Fibroblast of pulmonary artery (primary cell): Measurements from ENCODE around the gene EPHA2.
A peak's percentile ranks its signal among the peaks of the same experiment; 100 is the strongest.

Source experiments
- DNase-seq: peaks from one replicate; pipeline ENCODE4 v3.0.0-alpha.2; 2010; ENCODE audit warnings: low read depth
- H3K4me3 ChIP-seq: replicated peaks from 2 replicates; pipeline ENCODE4 v1.5.1; 2011; ENCODE audit warnings: low read depth, mild to moderate bottlenecking, control low read depth, low read length, moderate library complexity
- TF ChIP-seq, protein P1 (sequence below): IDR thresholded peaks from 2 replicates; pipeline ENCODE4 v1.5.1; 2011; ENCODE audit warnings: mild to moderate bottlenecking, control low read depth, low read length, inconsistent platforms; ENCODE audit errors: missing control alignments

EPHA2 gene

GRCh38 chr1:16158993-16159831 is 3.3 kb upstream of the EPHA2 start:
- TF ChIP-seq, protein P1, sequence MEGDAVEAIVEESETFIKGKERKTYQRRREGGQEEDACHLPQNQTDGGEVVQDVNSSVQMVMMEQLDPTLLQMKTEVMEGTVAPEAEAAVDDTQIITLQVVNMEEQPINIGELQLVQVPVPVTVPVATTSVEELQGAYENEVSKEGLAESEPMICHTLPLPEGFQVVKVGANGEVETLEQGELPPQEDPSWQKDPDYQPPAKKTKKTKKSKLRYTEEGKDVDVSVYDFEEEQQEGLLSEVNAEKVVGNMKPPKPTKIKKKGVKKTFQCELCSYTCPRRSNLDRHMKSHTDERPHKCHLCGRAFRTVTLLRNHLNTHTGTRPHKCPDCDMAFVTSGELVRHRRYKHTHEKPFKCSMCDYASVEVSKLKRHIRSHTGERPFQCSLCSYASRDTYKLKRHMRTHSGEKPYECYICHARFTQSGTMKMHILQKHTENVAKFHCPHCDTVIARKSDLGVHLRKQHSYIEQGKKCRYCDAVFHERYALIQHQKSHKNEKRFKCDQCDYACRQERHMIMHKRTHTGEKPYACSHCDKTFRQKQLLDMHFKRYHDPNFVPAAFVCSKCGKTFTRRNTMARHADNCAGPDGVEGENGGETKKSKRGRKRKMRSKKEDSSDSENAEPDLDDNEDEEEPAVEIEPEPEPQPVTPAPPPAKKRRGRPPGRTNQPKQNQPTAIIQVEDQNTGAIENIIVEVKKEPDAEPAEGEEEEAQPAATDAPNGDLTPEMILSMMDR = no peak
- no peak for DNase-seq
- H3K4me3 ChIP-seq = no peak overlapping the region

DNA sequence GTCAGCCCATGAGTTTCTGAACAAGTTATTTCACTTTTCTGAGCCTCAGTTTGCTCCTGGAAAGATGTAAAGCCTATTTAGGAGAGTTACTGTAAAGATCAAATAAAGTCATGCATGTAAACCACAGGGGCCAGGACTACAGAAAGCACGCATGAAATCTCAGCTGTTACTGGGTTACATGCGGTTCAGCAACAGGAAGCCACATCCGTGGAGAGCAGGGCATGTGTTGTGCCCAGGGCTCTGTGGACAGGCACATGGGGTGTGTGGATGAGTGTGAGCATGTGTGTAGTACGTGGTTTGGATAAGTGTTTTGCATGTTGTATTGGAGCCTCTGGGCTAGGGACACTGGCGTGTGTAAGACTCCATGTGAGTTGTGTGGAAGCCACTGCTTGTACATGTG is 2.2 kb upstream of the EPHA2 start:
- TF ChIP-seq, protein P1 = no peak
- H3K4me3 ChIP-seq = no peak overlapping the region
- no peak for DNase-seq

DNA sequence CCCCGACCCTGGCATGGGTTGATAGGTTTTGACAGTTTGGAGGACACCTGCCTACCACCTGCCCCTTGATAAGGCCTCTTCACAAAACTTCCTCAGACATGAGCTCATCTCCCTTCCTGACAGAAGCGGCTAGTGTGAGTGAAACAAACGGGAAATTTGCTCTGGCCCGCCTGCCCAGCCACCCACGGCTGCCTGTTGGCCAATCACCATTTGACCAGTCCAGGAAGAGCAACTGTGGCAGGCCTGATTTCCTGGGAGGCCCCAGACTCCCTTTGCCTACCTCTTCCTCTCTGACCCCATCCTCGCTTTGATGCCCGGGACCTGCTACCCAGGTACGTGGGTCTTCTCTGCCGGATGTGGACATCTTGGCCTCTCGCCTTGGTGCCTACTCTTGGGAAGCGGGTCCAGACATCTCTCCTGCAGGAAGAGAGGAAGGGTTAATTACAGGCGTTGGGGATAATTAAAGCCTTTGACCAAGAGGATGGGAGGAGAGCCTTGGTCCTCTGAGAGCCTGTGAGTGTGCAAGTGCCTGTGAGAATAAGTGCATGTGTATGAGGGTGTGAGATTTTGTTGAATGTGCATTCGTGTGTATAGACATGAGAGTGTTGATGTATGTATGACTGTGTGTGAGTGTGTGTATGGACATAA is 1.1 kb upstream of the EPHA2 start:
- DNase-seq = peak; percentile 60
- H3K4me3 ChIP-seq = no peak overlapping the region
- TF ChIP-seq, protein P1 = no peak

GRCh38 chr1:16153999-16154673 is 1.7 kb downstream of the EPHA2 start:
- H3K4me3 ChIP-seq = peak overlapping the region; percentile 83
- TF ChIP-seq, protein P1 = no peak
- no peak for DNase-seq

- DNase-seq = no peak
- H3K4me3 ChIP-seq = peak overlapping the region; percentile 83
Observed at GRCh38 chr1:16153096-16153998, 2.5 kb downstream of the EPHA2 start.

More at GRCh38 chr1:16153096-16153998, 2.5 kb downstream of the EPHA2 start:
- TF ChIP-seq, protein P1 = no peak
